T-helper 2 cell treated with Interferon-gamma antibody and Interleukin-4, amounts not matched to agents 5 μg/mL and 100 μg/mL, for 36 hours (primary cell): ENCODE data around the gene NRF1.
"Not testable (repeated sequence)": the region's sequence is repeated elsewhere in the genome, so short reads cannot be mapped to it uniquely, and the experiment has no call there.

Experiments used
- DNase-seq: peaks from one replicate; pipeline ENCODE4 v3.0.0; 2021; ENCODE audit warnings: low spot score
- H3K27ac Mint-ChIP-seq: one replicate; pipeline ENCODE4 v1.8.0; 2021; ENCODE audit warnings: mild to moderate bottlenecking, mixed read lengths
- H3K27me3 Mint-ChIP-seq: one replicate; pipeline ENCODE4 v1.8.0; 2021; ENCODE audit warnings: low read depth, mixed read lengths
- H3K36me3 Mint-ChIP-seq: one replicate; pipeline ENCODE4 v1.8.0; 2021; ENCODE audit warnings: low read depth, mixed read lengths
- H3K4me1 Mint-ChIP-seq: one replicate; pipeline ENCODE4 v1.8.0; 2021; ENCODE audit warnings: low read depth, mixed read lengths
- H3K4me3 Mint-ChIP-seq: one replicate; pipeline ENCODE4 v1.8.0; 2022; ENCODE audit warnings: mild to moderate bottlenecking, moderate library complexity, mixed read lengths
- H3K9me3 Mint-ChIP-seq: one replicate; pipeline ENCODE4 v1.8.0; 2021; ENCODE audit warnings: mixed read lengths

NRF1 gene

DNA sequence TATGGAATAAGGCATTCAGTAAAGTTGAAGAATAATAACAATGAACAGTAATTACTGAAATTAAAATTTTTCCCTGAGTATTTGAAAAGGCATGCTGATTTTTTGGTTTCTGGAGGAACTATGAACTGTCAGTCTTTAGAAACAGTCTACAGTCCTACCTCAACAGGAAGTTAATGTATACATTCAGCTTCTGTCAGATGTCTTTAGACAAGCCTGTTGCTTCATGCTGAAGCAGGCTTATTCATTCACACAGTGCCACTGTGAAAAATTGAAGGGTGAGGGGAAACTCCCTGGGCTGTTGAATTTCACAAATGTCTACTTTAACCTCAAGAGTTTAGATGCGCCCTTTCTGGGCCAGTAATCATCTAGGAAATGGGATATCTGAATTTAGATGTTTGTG, 3.5 kb downstream of the NRF1 start:
- peak; percentile 40 for DNase-seq
- peaks cover 13% of the 10 kb centered on the region for H3K36me3 Mint-ChIP-seq
- H3K27me3 Mint-ChIP-seq = no peaks in the 10 kb centered on the region
- H3K4me1 Mint-ChIP-seq = peaks cover 39% of the 10 kb centered on the region
- H3K9me3 Mint-ChIP-seq = no peaks in the 10 kb centered on the region
- H3K4me3 Mint-ChIP-seq = peak overlapping the region; percentile 67
- peak overlapping the region; percentile 70 for H3K27ac Mint-ChIP-seq

GRCh38 chr7:129616530-129616929, 5.0 kb downstream of the NRF1 start:
- H3K9me3 Mint-ChIP-seq = no peaks in the 10 kb centered on the region
- H3K4me3 Mint-ChIP-seq = no peak overlapping the region
- no peak overlapping the region for H3K27ac Mint-ChIP-seq
- H3K36me3 Mint-ChIP-seq = peaks cover 14% of the 10 kb centered on the region
- H3K4me1 Mint-ChIP-seq = peaks cover 39% of the 10 kb centered on the region
- no peak for DNase-seq
- H3K27me3 Mint-ChIP-seq = no peaks in the 10 kb centered on the region

- DNase-seq = no peak
- H3K4me1 Mint-ChIP-seq = peaks cover 41% of the 10 kb centered on the region
- no peak overlapping the region for H3K4me3 Mint-ChIP-seq
- H3K27me3 Mint-ChIP-seq = no peaks in the 10 kb centered on the region
- H3K27ac Mint-ChIP-seq = no peak overlapping the region
- H3K36me3 Mint-ChIP-seq = peaks cover 14% of the 10 kb centered on the region
- no peaks in the 10 kb centered on the region for H3K9me3 Mint-ChIP-seq
Observed at GRCh38 chr7:129617178-129617577, 5.7 kb downstream of the NRF1 start.

DNA sequence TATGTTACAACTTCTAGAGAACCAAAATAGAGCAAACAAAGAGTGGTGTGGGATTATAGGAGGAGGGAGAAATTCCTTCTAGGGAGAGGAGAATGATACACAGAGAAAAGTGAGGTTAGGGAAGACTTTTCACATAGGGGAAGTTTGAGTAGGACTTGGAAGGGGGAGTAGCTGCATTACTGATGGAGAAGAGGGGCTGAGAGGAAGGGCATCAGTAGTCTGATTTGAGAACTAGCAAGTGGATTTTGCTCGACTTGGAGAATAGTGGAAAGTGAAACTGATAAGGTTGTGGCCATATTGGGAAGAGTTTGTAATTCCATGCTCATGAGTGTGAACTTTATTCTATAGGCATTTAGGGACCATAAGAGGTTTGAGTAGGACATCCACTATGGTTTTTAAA, 6.1 kb downstream of the NRF1 start:
- H3K4me1 Mint-ChIP-seq = peaks cover 40% of the 10 kb centered on the region
- no peaks in the 10 kb centered on the region for H3K27me3 Mint-ChIP-seq
- H3K27ac Mint-ChIP-seq = no peak overlapping the region
- H3K9me3 Mint-ChIP-seq = no peaks in the 10 kb centered on the region
- H3K4me3 Mint-ChIP-seq = no peak overlapping the region
- no peak for DNase-seq
- peaks cover 14% of the 10 kb centered on the region for H3K36me3 Mint-ChIP-seq

GRCh38 chr7:129626896-129627295, 15.4 kb downstream of the NRF1 start:
- H3K4me3 Mint-ChIP-seq = no peak overlapping the region
- no peak for DNase-seq
- H3K9me3 Mint-ChIP-seq = no peaks in the 10 kb centered on the region

DNA sequence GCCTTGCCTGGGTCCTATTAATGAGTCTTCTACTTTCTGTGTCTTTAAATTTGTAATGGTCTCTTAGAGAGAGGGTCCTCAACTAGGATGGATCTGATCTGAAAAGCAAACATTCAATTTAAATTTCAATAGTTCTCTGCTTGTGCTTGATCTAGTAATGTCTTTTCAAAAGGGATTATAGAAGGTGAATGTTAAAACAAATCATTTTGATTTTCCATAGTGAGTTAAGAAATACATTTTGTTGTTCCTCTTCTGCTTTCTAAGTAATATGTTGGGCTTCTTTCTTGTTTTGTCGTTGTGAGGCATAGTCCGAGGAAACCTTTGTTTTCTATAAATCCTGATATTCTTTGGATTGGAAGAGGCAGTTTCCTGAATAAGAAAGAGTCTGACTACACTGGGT, 18.8 kb downstream of the NRF1 start:
- no peak overlapping the region for H3K4me3 Mint-ChIP-seq
- no peaks in the 10 kb centered on the region for H3K9me3 Mint-ChIP-seq
- H3K27me3 Mint-ChIP-seq = no peaks in the 10 kb centered on the region
- H3K4me1 Mint-ChIP-seq = no peaks in the 10 kb centered on the region
- DNase-seq = no peak
- H3K27ac Mint-ChIP-seq = no peak overlapping the region
- no peaks in the 10 kb centered on the region for H3K36me3 Mint-ChIP-seq

More at GRCh38 chr7:129626896-129627295, 15.4 kb downstream of the NRF1 start:
- Mint-ChIP-seq H3K36me3 (no peaks in the 10 kb centered on the region), H3K27ac (no peak overlapping the region), H3K27me3 (no peaks in the 10 kb centered on the region), H3K4me1 (peaks cover 5% of the 10 kb centered on the region)

DNA sequence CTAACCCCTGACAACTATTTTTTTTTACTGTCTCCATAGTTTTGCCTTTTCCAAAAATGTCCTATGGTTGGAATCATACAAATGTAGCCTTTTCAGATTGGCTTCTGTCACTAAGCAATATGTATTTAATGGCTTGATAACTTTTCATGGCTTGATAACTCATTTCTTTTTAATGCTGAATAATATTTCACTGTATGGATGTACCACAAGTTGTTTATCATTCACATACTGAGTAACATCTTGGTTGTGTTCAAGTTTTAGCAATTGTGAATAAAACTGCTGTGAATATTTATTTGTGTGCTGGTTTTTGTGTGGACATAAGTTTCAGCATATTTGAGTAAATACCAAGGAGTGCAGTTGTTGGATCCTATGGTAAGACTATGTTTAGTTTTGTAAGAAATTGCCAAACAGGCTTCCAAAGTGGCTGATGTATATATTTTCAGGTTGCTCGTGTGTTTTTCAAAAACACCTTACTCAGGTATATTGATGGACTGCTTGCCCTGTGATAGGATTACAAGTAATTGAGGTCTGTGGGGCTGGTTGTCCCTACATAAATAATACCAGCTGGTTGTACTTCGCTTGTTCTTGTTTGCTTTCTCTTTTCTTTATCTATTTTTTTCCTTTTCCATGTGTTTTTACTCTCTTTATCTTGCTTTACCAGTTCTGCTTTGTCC, 23.0 kb downstream of the NRF1 start:
- DNase-seq = no peak
- no peaks in the 10 kb centered on the region for H3K27me3 Mint-ChIP-seq
- H3K4me1 Mint-ChIP-seq = peaks cover 17% of the 10 kb centered on the region
- no peaks in the 10 kb centered on the region for H3K36me3 Mint-ChIP-seq
- H3K27ac Mint-ChIP-seq = no peak overlapping the region
- H3K9me3 Mint-ChIP-seq = no peaks in the 10 kb centered on the region
- H3K4me3 Mint-ChIP-seq = no peak overlapping the region

DNA sequence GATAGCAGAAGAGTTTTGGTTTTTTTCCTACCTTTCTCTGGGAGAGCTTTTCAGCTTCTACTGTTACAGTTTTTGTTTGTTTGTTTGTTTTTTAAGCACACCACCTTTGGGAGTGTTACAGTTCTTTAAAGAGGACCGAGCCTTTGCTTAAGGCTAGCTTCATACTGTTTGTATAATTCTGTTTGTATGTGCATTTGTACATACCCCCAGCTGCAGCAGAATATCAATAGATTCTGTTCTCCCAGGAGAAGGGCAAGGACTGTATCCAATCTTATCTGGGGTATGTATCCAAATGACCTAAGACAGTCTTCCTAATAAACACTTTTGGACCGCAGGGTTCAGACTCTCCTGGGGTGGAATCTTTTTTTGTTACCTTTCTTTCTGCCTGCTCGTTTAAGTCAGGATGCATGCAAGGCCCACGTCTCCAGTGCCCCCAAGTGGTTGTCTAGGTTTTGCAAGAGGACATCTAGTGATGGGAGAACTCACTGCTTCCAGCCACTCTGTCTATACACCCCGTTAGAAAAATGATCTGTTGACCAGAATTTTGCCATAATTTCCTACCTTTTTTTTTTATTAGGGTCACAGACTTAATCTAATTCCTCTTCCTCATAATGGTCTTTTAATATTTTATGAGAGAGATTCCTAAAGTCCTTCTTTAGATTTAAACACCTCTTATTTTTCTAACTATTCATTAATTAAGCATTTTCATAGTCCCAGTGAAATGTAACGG, 23.9 kb downstream of the NRF1 start:
- no peaks in the 10 kb centered on the region for H3K27me3 Mint-ChIP-seq
- no peak overlapping the region for H3K27ac Mint-ChIP-seq
- no peak overlapping the region for H3K4me3 Mint-ChIP-seq
- peaks cover 17% of the 10 kb centered on the region for H3K4me1 Mint-ChIP-seq
- no peaks in the 10 kb centered on the region for H3K9me3 Mint-ChIP-seq
- DNase-seq = peak; percentile 49
- H3K36me3 Mint-ChIP-seq = no peaks in the 10 kb centered on the region

DNA sequence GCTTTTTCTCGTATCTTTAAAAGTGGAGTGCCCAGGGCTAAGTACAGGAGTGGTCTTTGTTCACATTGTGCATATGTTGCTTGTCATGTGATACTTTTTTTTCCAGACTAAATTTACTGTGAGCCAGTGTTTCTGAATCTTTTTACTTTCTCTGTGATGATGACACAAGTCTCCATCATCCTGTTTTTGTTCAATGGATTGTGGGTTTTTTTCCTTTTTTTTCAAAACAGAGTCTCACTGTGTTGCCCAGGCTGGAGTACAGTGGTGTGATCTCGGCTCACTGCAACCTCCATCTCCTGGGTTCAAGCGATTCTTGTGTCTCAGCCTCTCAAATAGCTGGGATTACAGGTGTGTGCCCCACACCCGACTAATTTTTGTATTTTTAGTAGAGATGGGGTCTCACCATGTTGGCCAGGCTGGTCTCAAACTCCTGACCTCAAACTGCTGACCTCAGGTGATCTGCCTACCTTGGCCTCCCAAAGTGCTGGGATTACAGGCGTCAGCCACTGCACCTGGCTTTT, 24.6 kb downstream of the NRF1 start:
- H3K27me3 Mint-ChIP-seq, H3K9me3 Mint-ChIP-seq, H3K27ac Mint-ChIP-seq, DNase-seq, H3K4me3 Mint-ChIP-seq, H3K36me3 Mint-ChIP-seq: not testable (repeated sequence)
- peaks cover 17% of the 10 kb centered on the region for H3K4me1 Mint-ChIP-seq

DNA sequence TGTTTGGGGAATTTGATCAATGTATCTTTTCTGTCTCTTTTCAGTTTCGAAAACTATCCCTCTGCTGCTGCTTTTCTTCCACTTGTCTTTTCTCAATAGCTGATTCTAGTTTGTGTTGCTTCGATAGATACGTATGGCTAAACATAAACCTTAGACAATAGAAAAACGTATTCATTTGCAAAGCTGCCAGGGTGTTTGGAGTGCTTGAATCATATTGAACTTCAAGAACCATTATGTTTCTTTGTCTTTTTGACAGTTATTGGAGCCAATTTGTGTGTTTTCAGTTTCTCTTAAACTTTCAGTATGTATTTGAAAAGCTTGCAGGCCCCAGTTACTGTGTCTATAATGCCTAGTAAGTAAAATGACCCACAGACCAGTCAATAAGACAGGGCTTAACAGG, 25.1 kb downstream of the NRF1 start:
- Mint-ChIP-seq H3K27me3 (no peaks in the 10 kb centered on the region), H3K9me3 (no peaks in the 10 kb centered on the region), H3K36me3 (no peaks in the 10 kb centered on the region), H3K27ac (no peak overlapping the region), H3K4me3 (no peak overlapping the region), H3K4me1 (peaks cover 17% of the 10 kb centered on the region)
- DNase-seq = no peak

GRCh38 chr7:129640400-129640799, 28.9 kb downstream of the NRF1 start:
- no peaks in the 10 kb centered on the region for H3K9me3 Mint-ChIP-seq
- H3K4me3 Mint-ChIP-seq = no peak overlapping the region
- H3K4me1 Mint-ChIP-seq = peaks cover 19% of the 10 kb centered on the region
- no peak overlapping the region for H3K27ac Mint-ChIP-seq
- no peaks in the 10 kb centered on the region for H3K27me3 Mint-ChIP-seq
- no peak for DNase-seq
- no peaks in the 10 kb centered on the region for H3K36me3 Mint-ChIP-seq

DNA sequence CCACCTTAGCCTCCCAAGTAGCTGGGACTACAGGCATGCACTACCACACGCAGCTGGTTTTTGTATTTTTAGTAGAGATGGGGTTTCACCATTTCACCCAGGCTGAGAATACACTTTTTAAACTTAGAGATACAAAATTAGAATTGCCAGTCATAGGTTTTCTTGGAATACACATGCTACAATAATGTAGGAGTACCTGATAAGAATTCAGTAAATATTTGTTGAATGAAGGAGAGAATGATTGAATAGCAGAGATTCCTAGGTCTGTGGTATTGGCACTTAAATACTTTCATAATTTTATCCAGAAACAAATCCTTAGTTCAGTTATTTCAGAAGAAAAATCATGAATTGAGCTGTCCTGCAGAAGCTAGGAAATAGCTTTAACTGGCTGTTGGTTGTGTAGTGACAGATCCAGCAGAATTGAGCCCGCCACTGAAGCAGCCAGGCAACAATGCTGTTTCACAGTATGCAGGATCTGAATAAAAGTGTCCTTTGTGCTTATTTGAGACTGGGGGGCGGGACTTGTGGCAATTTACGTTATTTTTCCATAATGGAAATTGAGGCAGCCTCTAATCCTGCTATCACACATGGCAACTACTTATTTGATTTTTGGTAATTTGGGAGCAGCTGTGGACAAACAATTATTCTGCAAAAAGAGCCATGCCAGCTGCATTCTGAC, 31.5 kb downstream of the NRF1 start:
- no peaks in the 10 kb centered on the region for H3K27me3 Mint-ChIP-seq
- H3K9me3 Mint-ChIP-seq = no peaks in the 10 kb centered on the region
- peaks cover 11% of the 10 kb centered on the region for H3K4me1 Mint-ChIP-seq
- H3K27ac Mint-ChIP-seq = no peak overlapping the region
- H3K36me3 Mint-ChIP-seq = peaks cover 2% of the 10 kb centered on the region
- DNase-seq = no peak
- H3K4me3 Mint-ChIP-seq = no peak overlapping the region

DNA sequence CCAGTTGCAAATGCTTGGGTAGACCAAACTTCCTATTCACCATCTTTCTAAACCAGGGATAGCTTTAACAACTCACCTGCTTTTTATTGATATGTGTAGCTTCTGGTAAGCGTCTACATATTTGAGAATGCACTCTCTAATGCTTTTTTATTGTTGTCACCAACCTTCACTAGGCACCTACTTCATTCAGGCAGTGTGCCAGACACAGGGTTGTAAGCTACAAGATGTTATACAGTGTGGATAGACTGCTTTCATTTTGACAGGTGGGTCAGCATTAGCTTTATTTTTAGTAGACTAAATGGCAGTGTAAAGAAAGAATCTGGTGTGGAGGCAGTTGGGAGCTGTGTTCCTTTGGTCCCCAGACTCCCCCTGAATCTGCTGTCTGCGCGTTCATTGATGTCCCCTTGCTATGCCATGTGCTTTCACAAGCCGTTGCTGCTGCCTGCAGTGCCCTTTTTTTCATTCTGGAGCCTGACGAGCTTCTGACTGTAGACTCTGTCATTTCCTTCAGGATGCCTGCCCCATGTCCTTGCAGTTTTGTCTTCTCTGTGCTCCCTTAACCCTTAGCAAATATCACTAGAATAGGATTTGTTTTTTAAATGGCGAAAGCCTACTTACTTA, 32.1 kb downstream of the NRF1 start:
- Mint-ChIP-seq H3K36me3 (peaks cover 4% of the 10 kb centered on the region), H3K27me3 (no peaks in the 10 kb centered on the region), H3K9me3 (no peaks in the 10 kb centered on the region), H3K4me3 (no peak overlapping the region), H3K4me1 (peaks cover 7% of the 10 kb centered on the region), H3K27ac (no peak overlapping the region)
- no peak for DNase-seq
